Measurements from ENCODE around the gene IDH3A.

Gene IDH3A

DNA sequence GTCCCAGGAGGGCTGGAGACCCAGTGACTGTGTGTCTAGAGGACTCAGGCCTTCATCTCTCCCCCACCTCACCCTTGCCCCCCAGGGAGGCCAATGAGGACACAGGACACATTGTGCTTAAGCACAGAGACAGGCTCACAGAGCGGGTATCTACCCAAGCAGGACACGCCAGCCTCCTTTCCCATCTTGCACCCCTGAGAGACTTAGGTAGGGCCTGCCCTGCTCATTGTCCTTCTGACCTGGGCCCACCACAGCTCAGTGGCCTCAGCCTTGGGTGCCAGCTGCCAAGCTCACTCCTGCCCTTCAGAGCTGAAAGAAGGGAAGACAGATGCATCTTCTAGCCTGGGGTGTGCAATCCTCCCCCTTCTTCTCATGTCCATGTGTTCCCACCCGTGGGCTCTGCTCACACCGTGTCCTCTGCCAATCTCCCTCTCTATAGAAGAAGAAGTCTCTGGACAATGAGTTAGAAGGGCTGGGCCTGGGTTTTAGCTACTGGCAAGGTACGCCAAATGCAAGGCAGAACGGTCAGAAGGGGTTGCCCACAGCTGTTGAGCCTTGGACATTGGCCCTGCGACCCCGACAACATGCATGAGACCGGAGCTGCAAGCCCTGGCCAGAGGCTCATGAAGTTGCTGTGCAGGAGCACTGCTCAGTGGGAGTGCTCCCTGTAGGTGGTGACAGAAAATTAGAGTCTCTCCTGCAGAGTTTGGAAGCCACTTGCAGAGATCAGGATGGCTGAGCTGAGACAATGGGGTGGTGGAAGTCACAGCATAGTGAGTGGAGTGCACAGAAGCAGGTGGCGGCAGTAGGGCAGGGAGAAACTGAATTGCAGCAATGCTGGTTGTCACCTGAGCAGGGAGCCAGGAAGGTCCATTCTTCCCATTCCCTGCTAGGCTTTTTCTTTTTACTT lies 52.4 kb downstream of the IDH3A start:
- H3K27ac ChIP-seq: no peak overlapping the region
- CTCF ChIA-PET: interaction anchor here (0.6 kb wide), 1 partner anchor 92 kb away, joined by 3 read pairs; no protein-coding TSS in a partner anchor
- TF ChIP-seq, protein P1, sequence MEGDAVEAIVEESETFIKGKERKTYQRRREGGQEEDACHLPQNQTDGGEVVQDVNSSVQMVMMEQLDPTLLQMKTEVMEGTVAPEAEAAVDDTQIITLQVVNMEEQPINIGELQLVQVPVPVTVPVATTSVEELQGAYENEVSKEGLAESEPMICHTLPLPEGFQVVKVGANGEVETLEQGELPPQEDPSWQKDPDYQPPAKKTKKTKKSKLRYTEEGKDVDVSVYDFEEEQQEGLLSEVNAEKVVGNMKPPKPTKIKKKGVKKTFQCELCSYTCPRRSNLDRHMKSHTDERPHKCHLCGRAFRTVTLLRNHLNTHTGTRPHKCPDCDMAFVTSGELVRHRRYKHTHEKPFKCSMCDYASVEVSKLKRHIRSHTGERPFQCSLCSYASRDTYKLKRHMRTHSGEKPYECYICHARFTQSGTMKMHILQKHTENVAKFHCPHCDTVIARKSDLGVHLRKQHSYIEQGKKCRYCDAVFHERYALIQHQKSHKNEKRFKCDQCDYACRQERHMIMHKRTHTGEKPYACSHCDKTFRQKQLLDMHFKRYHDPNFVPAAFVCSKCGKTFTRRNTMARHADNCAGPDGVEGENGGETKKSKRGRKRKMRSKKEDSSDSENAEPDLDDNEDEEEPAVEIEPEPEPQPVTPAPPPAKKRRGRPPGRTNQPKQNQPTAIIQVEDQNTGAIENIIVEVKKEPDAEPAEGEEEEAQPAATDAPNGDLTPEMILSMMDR (conservative IDR thresholded peaks at IDR 0.05; ENCODE audit: low read depth): no peak
- POLR2A ChIA-PET (ENCODE audit: low non-redundant PET): no interaction called here
- DNase-seq (ENCODE audit: low spot score): no peak

DNA sequence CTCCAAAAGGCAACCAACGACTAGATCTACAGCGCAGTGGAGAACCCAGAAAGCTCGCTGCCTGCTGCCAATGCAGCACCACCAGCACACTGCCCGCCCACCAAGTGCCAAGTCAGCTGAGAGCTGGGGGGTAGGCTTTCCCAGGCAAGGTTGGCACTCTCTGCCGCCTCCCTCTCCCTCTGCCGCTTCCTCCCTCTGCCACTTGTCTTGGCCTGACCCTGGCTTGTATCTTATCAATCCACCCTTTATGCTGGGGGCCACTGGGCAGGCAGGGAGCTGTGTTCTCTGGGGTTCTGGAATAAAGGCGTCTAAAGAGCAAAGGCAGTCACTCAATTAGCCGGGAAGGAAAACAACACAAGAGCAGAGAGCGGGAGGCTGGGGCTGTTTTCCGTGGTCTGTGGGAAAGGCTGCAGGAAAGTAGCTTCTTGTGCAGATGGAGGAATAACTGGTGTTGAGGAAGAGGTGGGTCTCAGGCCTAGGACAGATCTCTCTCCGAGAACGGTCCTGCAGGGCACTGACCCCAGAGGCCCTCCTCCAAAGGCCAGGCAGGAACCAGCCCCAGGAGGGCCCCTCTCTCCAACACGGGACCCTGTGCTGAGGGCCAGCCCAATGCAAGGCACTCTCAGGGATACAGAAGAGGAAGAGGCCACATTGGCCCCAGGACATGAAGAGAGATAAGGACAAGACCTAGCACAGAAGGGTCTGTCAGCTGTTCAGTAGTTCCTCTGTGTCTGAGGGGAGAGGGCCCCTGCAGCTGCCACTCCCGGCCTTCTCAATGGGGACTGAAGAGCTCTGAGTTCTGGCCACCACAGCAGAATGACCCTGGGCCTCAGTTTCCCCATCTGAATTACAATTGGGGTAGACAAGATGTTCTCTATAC lies 54.4 kb downstream of the IDH3A start:
- CTCF ChIA-PET: interaction anchor here (0.7 to 1.7 kb wide), 4 partner anchors 8 to 382 kb away, joined by 3 to 5 read pairs (median 4); no protein-coding TSS in a partner anchor
- H3K27ac ChIP-seq: no peak overlapping the region
- DNase-seq (ENCODE audit: low spot score): no peak
- TF ChIP-seq, protein P1 (conservative IDR thresholded peaks at IDR 0.05; ENCODE audit: low read depth): no peak
- POLR2A ChIA-PET (ENCODE audit: low non-redundant PET): no interaction called here

DNA sequence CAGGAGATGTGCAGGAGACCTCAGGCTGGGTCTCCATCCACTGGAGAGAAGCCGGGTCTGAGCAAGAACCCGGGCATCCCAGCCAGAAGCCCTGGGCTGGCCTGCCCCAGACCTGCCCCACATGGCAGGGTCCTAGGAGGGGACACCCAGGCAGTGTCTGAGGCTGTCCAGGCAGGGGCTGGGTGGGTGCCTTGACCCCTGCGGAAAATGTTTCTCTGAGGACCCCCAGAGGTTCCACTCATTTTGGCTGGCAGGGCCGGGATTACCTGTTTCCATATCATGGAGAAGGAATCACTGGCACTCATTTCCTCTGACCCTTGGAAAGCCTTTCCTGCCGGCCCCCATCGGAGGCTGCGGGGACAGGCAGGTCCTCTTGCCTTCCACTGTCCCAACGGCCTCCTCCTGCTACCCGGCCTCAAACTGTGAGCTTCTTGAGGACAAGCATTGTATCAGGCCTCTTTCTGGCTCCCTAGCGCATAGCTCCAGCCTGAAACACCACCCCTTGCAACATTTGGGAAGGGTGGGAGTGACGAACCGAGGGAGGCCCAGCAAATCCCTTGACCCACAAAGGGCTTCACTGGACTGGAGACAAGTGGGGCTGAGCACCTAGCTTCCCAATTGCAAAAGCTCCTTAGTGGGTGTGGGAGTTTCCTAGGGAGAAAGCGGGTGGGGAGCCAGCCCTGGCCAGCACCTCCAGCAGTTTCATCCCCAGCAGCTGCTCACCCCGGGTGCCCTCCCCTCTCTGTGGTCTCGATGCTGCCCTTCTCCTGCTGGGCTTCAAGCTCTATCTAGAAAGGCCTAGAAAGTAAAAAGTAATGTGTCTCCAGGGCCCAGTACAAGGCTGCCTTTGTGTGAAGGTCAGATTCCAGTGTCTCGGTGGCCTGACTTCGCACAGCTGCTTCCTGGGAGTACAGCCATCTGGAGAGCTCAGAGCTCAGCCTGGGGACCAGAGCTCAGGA lies 55.5 kb downstream of the IDH3A start:
- CTCF ChIA-PET: interaction anchor here (0.6 to 1.7 kb wide), 3 partner anchors 9 to 301 kb away, joined by 3 to 5 read pairs (median 5); no protein-coding TSS in a partner anchor
- TF ChIP-seq, protein P1 (conservative IDR thresholded peaks at IDR 0.05; ENCODE audit: low read depth): no peak
- no peak overlapping the region for H3K27ac ChIP-seq
- POLR2A ChIA-PET (ENCODE audit: low non-redundant PET): no interaction called here
- DNase-seq (ENCODE audit: low spot score): no peak

DNA sequence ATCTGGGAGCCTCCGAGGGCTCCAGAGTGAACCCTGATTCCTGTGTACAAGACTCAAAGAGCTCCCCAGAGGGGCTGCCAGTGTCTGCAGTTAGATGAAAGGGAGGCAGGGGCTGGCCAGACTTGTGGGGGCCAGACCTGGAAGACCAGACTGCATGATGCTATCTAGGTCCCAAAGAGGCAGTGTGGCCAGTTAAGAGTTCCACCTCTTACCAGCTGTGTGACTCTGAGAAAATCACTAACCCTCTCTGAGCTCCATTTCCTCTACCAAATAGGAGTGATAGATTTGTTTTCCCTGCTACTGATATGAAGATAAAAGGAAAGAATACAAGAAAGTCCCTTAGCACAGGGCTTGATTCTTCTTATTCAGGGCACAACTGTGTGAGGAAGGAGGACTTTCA lies 56.2 kb downstream of the IDH3A start:
- ChIA-PET CTCF (interaction anchor here (0.6 to 1.0 kb wide), 2 partner anchors 35 to 92 kb away, joined by 3 to 4 read pairs; no protein-coding TSS in a partner anchor), POLR2A (ENCODE audit: low non-redundant PET) (interaction anchor here (0.6 kb wide), 1 partner anchor 678 kb away, joined by 4 read pairs; no protein-coding TSS in a partner anchor)
- no peak overlapping the region for H3K27ac ChIP-seq
- TF ChIP-seq, protein P1 (conservative IDR thresholded peaks at IDR 0.05; ENCODE audit: low read depth): no peak
- DNase-seq (ENCODE audit: low spot score): no peak

DNA sequence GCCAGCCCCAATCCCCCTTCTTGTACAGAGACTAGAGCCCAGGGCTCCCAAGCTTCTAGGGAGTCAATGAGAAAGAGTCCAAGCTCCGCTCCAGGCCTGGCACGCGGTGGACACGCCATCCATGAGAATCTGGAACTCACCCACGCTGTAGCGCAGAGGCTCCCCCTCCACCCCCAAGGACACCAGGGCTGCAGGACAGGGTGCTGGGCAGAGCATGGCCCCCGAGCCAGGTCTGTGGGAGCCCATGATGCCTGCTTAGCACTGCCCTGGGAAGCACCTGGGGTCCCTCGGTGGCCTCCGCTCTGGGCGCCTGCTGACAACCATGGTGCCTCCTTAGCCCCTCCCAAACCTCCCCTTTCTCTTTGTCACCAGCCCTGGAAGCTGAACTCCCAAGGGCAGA lies 56.7 kb downstream of the IDH3A start:
- ChIA-PET POLR2A (ENCODE audit: low non-redundant PET) (interaction anchor here (0.6 kb wide), 1 partner anchor 677 kb away, joined by 4 read pairs; no protein-coding TSS in a partner anchor), CTCF (interaction anchor here (1.0 kb wide), 1 partner anchor 35 kb away, joined by 4 read pairs; no protein-coding TSS in a partner anchor)
- TF ChIP-seq, protein P1 (conservative IDR thresholded peaks at IDR 0.05; ENCODE audit: low read depth): no peak
- DNase-seq (ENCODE audit: low spot score): no peak
- H3K27ac ChIP-seq: no peak overlapping the region

All from RWPE1 (cell line).